Measurements from ENCODE around the gene MGME1. TPM values are rescaled to one million over a fixed set of nuclear protein-coding genes. Genes with fewer than 3 reads are reported as not detected.
A peak's percentile ranks its signal among the peaks of the same experiment; 100 is the strongest.

MGME1 gene
- total and polyA plus RNA-seq, 2 of the 13 experiments (the other 11 are each of a cell fraction or from before 2014, with no cell fraction given) = 36.7 to 66.6 TPM

DNA sequence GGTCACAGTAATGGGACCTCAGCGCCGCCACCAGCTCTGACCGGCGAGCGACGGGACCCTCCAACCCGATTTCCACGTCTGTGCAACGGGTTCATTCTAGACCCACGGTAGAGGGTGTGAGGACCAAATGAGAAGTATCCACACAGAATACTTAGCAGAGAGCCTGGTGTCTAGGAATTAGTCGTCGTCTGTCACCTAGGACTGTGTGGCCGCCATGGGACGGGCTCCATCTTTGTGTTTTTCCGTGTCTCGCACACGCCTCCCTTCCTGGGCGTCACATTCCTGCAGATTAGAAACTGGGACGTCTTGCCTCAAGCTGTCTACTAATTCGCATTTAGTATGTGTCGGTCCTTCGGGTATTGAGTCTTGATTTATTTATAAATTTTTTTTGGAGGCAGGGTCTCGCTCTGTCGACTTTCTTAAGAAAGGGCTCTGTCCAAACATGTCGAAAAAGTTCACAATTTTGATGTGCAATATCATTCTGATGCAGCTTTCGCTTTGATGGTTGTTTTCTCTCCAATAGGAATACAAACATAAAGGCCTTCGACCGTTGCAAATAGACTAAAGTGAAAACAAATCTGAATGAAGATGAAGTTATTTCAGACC lies 563 bp downstream of the MGME1 start (continued):
- TF ChIP-seq, protein P1, sequence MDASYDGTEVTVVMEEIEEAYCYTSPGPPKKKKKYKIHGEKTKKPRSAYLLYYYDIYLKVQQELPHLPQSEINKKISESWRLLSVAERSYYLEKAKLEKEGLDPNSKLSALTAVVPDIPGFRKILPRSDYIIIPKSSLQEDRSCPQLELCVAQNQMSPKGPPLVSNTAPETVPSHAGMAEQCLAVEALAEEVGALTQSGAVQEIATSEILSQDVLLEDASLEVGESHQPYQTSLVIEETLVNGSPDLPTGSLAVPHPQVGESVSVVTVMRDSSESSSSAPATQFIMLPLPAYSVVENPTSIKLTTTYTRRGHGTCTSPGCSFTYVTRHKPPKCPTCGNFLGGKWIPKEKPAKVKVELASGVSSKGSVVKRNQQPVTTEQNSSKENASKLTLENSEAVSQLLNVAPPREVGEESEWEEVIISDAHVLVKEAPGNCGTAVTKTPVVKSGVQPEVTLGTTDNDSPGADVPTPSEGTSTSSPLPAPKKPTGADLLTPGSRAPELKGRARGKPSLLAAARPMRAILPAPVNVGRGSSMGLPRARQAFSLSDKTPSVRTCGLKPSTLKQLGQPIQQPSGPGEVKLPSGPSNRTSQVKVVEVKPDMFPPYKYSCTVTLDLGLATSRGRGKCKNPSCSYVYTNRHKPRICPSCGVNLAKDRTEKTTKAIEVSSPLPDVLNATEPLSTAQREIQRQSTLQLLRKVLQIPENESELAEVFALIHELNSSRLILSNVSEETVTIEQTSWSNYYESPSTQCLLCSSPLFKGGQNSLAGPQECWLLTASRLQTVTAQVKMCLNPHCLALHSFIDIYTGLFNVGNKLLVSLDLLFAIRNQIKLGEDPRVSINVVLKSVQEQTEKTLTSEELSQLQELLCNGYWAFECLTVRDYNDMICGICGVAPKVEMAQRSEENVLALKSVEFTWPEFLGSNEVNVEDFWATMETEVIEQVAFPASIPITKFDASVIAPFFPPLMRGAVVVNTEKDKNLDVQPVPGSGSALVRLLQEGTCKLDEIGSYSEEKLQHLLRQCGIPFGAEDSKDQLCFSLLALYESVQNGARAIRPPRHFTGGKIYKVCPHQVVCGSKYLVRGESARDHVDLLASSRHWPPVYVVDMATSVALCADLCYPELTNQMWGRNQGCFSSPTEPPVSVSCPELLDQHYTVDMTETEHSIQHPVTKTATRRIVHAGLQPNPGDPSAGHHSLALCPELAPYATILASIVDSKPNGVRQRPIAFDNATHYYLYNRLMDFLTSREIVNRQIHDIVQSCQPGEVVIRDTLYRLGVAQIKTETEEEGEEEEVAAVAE (CRISPR knock-in tag; IDR thresholded peaks at IDR 0.05; ENCODE audit: borderline replicate concordance) = no peak
- TF ChIP-seq ZNF558 (CRISPR knock-in tag; IDR thresholded peaks at IDR 0.05; ENCODE audit: borderline replicate concordance) (no peak), U2AF1 (optimal IDR thresholded peaks at IDR 0.05; ENCODE audit: low read depth, low read length) (no peak), ATM (IDR thresholded peaks at IDR 0.05; ENCODE audit: borderline replicate concordance) (no peak), ZNF484 (CRISPR knock-in tag; IDR thresholded peaks at IDR 0.05; ENCODE audit: borderline replicate concordance, low read depth) (no peak), REL (CRISPR knock-in tag; conservative IDR thresholded peaks at IDR 0.05) (no peak), ZBTB38 (CRISPR knock-in tag; IDR thresholded peaks at IDR 0.05) (no peak), ZNF816 (CRISPR knock-in tag; IDR thresholded peaks at IDR 0.05; ENCODE audit: borderline replicate concordance) (peak; percentile 92; the same call in 1 of the 2 replicates), RFXAP (CRISPR knock-in tag; IDR thresholded peaks at IDR 0.05; ENCODE audit: borderline replicate concordance) (no peak), ZNF550 (CRISPR knock-in tag; IDR thresholded peaks at IDR 0.05; ENCODE audit: borderline replicate concordance) (no peak), RFX3 (CRISPR knock-in tag; IDR thresholded peaks at IDR 0.05) (no peak), ZNF569 (CRISPR knock-in tag; IDR thresholded peaks at IDR 0.05; ENCODE audit: borderline replicate concordance) (no peak; the same call in 1 of the 2 replicates), EZH2 (conservative IDR thresholded peaks at IDR 0.05; ENCODE audit: low read depth, low read length) (no peak), AHR (CRISPR knock-in tag; IDR thresholded peaks at IDR 0.05) (no peak), MTF1 (CRISPR knock-in tag; IDR thresholded peaks at IDR 0.05) (no peak; the same call in none of the 2 replicates), ZNF225 (CRISPR knock-in tag; IDR thresholded peaks at IDR 0.05) (no peak), SMAD3 (CRISPR knock-in tag; IDR thresholded peaks at IDR 0.05) (no peak), ESRRA (CRISPR knock-in tag; IDR thresholded peaks at IDR 0.05; ENCODE audit: low read depth) (no peak; the same call in 1 of the 2 replicates), ZNF749 (CRISPR knock-in tag; IDR thresholded peaks at IDR 0.05; ENCODE audit: borderline replicate concordance) (no peak), MAF1 (CRISPR knock-in tag; IDR thresholded peaks at IDR 0.05; ENCODE audit: borderline replicate concordance) (no peak; the same call in 1 of the 2 replicates), ZNF792 (CRISPR knock-in tag; IDR thresholded peaks at IDR 0.05) (no peak), ZFP36L2 (CRISPR knock-in tag; IDR thresholded peaks at IDR 0.05) (0 out of 2 replicates have a peak, but pooled peaks have one; percentile 65), WIZ (CRISPR knock-in tag; IDR thresholded peaks at IDR 0.05) (no peak)
- TF ChIP-seq, protein P2, sequence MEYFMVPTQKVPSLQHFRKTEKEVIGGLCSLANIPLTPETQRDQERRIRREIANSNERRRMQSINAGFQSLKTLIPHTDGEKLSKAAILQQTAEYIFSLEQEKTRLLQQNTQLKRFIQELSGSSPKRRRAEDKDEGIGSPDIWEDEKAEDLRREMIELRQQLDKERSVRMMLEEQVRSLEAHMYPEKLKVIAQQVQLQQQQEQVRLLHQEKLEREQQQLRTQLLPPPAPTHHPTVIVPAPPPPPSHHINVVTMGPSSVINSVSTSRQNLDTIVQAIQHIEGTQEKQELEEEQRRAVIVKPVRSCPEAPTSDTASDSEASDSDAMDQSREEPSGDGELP (IDR thresholded peaks at IDR 0.05; ENCODE audit: borderline replicate concordance, low read depth) = no peak; the same call in 1 of the 2 replicates

All from HepG2 (cell line).